GM21515 (cell line): Measurements from ENCODE around the gene CYP4B1.
"Not testable (repeated sequence)": the region's sequence is repeated elsewhere in the genome, so short reads cannot be mapped to it uniquely, and the experiment has no call there.

Experiments used
- ATAC-seq: cut with Tn5 transposase; IDR thresholded peaks from one replicate; pipeline ENCODE4 v1.9.1; 2021; ENCODE audit not compliant: unreplicated experiment

CYP4B1 gene

GRCh38 chr1:46813858-46814396 is 15.1 kb downstream of the CYP4B1 start:
- no peak for ATAC-seq

GRCh38 chr1:46815133-46815532 is 16.3 kb downstream of the CYP4B1 start:
- ATAC-seq = no peak

- ATAC-seq = no peak
These were observed 18.1 kb downstream of the CYP4B1 start for GRCh38 chr1:46816930-46817329.

GRCh38 chr1:46817814-46818213 is 19.0 kb downstream of the CYP4B1 start:
- ATAC-seq = no peak

- no peak for ATAC-seq
These were observed 19.7 kb downstream of the CYP4B1 start for GRCh38 chr1:46818591-46818990.

- no peak for ATAC-seq
These were observed 20.5 kb downstream of the CYP4B1 start for GRCh38 chr1:46819335-46819734.

- no peak for ATAC-seq
These were observed 21.2 kb downstream of the CYP4B1 start for GRCh38 chr1:46820076-46820475.

- ATAC-seq = no peak
These were observed 21.8 kb downstream of the CYP4B1 start for GRCh38 chr1:46820560-46821060.

- no peak for ATAC-seq
These were observed 23.5 kb downstream of the CYP4B1 start for GRCh38 chr1:46822248-46822826.

GRCh38 chr1:46823151-46823550 is 24.3 kb downstream of the CYP4B1 start:
- ATAC-seq = no peak

- not testable (repeated sequence) for ATAC-seq
These were observed 28.0 kb downstream of the CYP4B1 start for GRCh38 chr1:46826892-46827291.

- no peak for ATAC-seq
These were observed 31.9 kb downstream of the CYP4B1 start for GRCh38 chr1:46830665-46831322.

- not testable (repeated sequence) for ATAC-seq
These were observed 36.6 kb downstream of the CYP4B1 start for GRCh38 chr1:46835469-46835868.

- ATAC-seq = not testable (repeated sequence)
These were observed 47.5 kb downstream of the CYP4B1 start for GRCh38 chr1:46846386-46846785.

- not testable (repeated sequence) for ATAC-seq
These were observed 58.8 kb downstream of the CYP4B1 start for GRCh38 chr1:46857660-46858065.

GRCh38 chr1:46862348-46862747 is 63.5 kb downstream of the CYP4B1 start:
- no peak for ATAC-seq
